HG02610 (cell line): ENCODE data around the gene TAF4.

ENCODE experiments used
- ATAC-seq: cut with Tn5 transposase; IDR thresholded peaks from one replicate; pipeline ENCODE4 v1.9.1; 2021; ENCODE audit warnings: mild to moderate bottlenecking, moderate library complexity; ENCODE audit not compliant: unreplicated experiment

Gene TAF4

GRCh38 chr20:62046431-62046830, 19.2 kb downstream of the TAF4 start:
- no peak for ATAC-seq

- no peak for ATAC-seq
These were observed 20.0 kb downstream of the TAF4 start for GRCh38 chr20:62045529-62046285.

GRCh38 chr20:62045118-62045517, 20.6 kb downstream of the TAF4 start:
- ATAC-seq: no peak

DNA sequence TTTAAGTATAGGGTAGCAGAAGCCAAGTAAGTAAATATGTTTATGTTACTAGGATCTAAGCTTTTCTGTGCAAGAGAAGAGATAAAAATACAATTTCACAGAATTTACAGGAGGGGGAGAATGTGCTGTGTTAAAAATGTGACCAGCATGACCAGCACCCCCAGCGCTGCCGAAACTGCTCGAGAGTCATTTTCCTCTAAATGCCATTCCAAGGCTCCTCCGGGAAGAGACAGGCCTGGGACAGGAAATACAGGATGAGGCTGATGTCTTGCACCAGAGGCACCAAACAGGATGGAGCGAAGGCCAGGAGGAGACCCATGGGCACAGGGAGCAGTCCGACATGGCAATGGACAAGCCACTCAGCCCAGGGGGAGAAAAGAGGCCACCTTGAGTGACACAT, 21.1 kb downstream of the TAF4 start:
- no peak for ATAC-seq

DNA sequence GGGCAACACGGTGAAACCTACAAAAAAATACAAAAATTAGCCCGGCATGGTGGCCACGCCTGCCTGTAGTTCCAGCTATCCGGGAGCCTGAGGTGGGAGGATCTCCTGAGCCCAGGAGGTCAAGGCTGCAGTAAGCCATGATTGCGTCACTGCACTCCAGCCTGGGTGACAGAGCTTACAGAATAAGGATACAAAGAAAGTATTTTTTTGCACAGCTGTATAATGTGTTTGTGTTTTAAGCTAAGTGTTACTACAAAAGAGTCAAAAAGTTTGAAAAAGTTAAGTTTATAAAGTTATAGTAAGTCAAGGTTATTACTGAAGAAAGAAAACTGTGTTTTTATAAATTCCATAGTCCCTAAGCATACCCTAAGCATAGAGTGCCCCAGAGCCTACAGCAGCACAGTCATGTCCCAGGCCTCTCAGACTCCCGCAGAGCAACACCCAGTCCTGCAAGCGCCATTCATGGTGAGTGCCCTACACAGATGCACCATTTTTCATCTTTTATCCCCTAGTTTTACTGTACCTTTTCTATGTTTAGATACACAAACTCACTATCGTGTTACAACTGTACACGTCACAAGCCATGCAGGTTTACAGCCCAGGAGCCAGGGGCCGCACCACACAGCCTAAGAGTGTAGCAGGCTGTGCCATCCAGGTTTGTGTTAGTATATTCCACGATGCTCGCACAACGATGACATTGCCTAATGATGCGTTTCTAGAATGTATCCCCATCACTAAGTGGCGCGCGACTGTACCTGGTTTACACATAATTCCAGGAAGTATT, 22.4 kb downstream of the TAF4 start:
- ATAC-seq: no peak

DNA sequence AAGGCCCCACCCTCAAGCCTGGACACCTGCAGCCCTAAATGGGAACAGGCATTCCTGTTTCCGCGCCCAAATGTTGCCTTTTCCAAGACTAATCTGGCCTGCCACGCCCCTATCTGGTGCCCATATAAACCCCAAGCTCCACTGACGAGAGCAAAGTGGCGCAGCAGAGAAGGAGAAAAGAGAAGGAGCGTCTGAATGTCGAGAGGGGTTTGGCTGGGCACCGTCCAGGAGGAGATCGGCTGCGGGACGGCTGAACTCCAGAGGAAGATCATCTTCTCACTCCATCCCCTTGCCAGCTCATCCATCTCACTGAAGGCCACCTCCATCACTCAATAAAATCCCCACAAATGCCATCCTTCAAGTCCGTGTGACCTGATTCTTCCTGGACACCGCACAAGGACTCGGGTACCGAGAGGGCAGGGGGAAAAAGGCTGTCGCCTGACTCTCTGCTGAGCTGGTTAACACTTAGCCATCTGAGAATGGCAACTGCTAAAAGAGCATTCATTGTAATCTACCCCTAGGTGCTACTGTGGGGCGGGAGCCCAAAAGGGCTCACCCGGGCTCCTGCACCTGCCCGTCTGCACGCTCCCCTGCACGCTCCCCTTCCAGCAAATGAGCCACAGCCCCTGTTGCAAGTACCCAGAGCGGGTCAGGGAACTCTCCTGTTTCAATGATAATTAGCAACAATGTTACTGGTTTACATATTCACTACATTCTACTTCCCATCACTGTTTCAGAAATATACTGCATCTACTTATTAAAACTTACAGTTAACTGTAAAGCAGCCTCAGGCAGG, 23.5 kb downstream of the TAF4 start:
- ATAC-seq: no peak

DNA sequence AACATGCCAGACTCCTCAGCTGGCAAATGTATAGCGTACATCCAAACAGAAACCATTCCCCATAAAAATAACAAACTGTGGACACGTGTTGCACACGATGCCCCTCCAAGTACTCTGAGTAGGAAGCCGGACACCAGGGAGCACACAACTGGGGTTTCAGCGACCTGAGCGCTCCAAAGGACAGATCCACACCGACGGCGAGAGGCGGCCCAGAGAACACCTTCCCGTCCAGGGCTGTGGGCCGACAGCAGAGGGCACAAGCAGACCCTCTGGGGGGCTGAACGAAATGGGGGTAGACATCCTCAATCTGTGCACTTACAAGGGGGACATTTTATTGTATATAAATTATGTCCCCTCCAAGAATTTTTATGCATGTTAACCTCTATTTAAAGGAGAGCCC, 24.7 kb downstream of the TAF4 start:
- ATAC-seq: no peak

GRCh38 chr20:62040381-62040922, 25.2 kb downstream of the TAF4 start:
- no peak for ATAC-seq

- ATAC-seq: no peak
These were observed 25.9 kb downstream of the TAF4 start for GRCh38 chr20:62039738-62040137.

DNA sequence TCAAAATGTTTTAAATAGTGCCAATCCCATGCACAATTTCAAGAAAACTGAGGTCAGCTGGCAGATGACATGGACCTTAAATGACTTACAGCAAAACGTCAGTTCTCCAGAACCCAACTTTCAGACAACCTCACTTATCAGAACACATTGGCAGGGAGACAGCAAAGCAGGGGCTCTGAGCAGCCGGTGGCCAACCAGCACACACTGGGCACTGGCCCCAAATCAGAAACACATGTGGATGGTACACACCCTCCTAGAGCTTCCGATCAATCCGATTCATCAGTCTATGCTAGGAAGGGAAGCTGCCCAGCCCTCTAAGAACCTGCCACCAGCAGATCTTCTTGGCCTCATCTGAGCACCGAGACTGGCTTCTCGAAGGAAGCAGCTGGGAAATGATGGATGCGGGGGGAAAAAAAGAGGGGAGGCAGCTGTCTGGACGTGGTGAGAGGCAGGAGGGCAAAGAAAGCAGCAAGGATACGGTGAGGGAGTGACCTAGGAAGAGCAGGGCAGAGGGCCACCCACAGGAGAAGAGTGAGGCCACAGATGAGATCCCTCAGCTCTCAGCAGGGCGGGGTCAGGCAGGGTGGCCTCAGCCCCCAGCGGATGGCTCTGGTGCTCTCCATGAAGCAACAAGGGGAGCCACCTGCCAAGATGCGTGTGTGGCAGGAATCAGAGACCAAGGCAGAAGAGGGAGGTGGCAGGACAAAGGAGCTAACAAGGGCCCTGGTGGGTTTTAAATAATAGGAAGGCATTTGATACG, 32.9 kb downstream of the TAF4 start:
- no peak for ATAC-seq

GRCh38 chr20:62031462-62032092, 34.1 kb downstream of the TAF4 start:
- ATAC-seq: no peak

- no peak for ATAC-seq
These were observed 34.7 kb downstream of the TAF4 start for GRCh38 chr20:62030834-62031434.

DNA sequence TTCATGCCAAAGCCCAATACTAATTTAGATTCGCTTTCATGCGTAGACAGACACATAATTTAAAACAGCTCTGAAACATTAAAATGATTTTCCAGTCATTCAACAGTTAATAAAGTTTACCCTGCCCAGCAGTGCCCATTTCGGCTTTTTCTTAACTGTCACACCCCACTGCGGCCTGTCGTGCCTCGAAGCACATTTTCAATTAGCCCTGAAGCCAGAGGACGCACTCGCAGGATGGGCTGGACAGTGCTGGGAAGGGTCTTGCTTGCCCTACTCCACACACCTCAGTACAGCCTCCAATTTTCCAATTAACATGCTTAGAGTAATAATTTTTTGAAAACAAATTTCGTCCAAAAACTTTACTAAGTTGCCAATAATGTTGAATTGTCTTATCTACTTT, 35.3 kb downstream of the TAF4 start:
- no peak for ATAC-seq

- no peak for ATAC-seq
These were observed 35.7 kb downstream of the TAF4 start for GRCh38 chr20:62029949-62030348.

DNA sequence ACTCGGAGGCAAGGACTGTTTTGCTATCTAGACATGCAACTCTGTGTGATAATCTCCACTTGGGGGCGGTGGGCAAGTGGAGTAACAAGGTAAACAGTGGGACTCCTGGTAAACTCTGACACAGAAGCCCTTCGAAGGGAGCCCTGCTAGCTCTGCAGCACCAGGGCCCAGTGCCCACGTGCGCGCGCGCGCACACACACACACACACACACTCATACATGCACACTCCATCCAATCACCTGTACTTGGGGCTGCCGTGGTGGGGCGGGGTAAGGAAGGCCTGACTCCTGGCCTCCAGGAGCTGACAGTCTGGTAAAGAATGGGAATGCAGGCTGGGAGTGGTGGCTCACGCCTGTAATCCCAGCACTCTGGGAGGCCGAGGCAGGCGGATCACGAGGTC, 36.4 kb downstream of the TAF4 start:
- ATAC-seq: no peak

- no peak for ATAC-seq
These were observed 37.3 kb downstream of the TAF4 start for GRCh38 chr20:62028384-62028783.

- ATAC-seq: no peak
These were observed 37.9 kb downstream of the TAF4 start for GRCh38 chr20:62027698-62028321.

DNA sequence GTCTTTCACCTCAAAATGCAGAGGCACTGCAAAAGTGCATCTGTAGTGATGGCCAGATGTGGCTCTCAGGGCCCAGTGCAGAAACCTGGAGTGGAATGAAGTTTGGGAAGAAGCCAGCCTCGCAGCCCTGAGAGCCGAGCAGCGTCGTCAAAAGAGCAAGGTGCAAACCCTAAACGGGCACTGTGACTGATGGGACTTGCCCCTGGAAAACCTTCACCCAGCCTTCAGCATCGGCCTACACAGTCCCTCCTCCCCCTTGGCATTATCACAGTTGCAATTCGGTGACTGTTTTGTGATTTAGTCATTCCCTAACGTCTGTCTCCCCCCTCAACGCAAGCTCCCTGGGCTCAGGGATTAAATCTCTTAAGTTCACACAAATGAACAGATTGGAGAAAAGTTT, 38.6 kb downstream of the TAF4 start:
- no peak for ATAC-seq

DNA sequence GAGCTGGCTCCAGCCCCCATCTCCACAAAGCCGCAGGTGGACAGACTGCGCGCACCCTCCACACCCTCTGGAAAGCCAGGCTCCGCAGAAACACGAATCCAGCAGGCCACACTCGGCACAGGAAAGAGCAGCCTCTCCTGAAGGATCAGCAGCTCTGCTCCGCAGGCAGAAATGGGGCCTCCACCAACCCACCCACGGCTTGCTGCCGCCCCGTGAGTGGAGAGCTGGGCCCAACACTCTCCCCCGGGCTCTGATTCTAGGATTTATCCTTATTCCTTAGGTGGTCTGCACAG, 39.2 kb downstream of the TAF4 start:
- no peak for ATAC-seq
